Stimulated activated CD8-positive, alpha-beta memory T cell treated with anti-CD3 and anti-CD28 coated beads, Interleukin-12 subunit alpha, Interleukin-12 subunit beta, amount 100 ng/mL, for 1 hour (primary cell): ENCODE measurements around the gene UMAD1.
"Not testable (repeated sequence)": the region's sequence is repeated elsewhere in the genome, so short reads cannot be mapped to it uniquely, and the experiment has no call there.

Source experiments
- DNase-seq: peaks from one replicate; pipeline ENCODE4 v3.0.0-alpha.2; 2020; ENCODE audit warnings: low read depth

UMAD1 gene

DNA sequence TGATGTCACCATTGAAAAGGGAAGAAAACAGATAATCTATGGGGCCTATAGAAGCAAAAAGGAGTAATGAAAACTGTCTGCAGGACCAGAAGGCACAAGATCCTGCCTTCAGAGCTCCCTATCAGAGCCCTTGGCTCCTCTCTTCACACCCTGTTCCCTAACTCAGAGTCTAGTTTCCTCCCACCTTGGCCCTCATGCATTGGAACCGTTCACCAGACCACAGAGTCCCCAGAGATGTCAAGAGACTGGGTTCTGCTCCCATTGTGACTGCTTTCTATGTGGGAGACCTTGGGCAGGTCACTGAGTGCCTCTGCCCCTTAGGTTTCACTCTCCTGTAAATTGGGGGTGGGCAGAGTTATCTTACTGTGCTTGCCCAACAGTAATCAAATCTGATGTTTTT lies 158.0 kb downstream of the UMAD1 start:
- no peak for DNase-seq

DNA sequence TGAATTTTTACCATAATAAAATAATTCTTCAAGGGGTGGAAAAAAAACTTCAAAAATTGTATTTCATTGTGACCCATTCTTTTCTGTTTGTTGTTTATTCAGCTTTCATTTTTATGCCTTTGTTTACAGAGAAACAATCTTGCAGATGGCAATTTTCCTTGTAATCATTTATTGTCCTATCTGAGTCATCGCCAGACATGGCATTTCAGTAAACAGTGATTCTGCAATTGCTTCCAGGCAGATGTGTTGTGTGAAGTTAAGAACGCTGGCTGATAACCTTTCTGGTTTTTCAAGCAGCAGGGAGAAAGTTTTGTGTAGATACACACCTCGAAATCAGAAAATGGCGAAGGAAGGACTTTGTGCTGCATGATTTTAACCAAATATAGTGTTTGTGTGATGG lies 158.6 kb downstream of the UMAD1 start:
- no peak for DNase-seq

DNA sequence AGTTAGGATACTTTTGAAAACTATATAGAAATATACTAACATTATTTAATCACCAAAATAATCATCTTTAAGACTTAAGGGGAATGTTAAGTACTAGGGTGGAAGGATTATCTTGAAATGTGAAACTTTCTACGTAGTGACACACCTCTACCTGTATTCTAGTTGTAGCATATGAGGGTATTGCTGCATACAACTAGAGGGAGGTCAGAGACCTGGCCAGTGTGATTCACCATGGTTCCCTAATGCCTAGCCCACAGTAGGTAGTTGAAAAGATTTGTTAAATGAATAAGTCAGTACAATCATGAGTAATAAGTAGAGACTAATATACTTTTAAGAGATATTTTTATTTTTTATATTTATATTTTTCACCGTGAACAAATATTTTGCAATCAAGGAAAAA lies 162.0 kb downstream of the UMAD1 start:
- no peak for DNase-seq

DNA sequence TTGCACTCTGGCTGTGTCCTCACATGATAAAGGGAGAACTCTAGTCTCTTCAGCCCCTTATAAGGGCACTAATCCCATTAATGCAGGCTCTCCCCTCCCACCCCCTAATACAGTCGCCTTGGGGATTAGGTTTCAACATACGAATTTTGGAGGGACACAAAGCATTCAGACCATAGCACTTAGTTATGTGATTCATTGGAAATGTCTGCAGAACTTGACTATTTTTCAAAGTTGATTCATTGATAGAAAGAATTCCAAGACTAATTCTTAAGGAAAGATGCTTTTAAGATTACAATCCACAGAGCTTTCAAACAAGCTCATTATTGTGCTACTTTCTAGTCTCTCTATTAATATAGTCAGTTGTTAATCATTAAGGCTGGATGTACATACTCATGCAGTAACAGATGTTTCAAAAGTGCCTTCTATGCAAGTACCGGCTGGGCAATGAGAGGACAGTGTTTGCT lies 163.2 kb downstream of the UMAD1 start:
- no peak for DNase-seq

DNA sequence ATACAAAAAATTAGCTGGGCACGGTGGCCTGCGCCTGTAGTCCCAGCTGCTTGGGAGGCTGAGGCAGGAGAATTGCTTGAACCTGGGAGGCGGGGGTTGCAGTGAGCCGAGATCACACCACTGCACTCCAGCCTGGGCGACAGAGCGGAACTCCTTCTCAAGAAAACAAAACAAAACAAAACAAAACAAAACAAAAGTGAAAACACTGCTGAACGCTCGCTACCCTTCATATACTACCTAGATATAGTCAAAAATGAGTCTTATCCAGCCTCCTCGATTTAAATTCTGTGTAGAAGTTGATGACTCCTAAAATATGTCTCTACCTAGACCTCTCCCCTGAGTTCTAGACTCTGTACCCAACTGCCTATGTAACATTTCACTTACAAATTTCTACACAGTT lies 164.3 kb downstream of the UMAD1 start:
- not testable (repeated sequence) for DNase-seq

DNA sequence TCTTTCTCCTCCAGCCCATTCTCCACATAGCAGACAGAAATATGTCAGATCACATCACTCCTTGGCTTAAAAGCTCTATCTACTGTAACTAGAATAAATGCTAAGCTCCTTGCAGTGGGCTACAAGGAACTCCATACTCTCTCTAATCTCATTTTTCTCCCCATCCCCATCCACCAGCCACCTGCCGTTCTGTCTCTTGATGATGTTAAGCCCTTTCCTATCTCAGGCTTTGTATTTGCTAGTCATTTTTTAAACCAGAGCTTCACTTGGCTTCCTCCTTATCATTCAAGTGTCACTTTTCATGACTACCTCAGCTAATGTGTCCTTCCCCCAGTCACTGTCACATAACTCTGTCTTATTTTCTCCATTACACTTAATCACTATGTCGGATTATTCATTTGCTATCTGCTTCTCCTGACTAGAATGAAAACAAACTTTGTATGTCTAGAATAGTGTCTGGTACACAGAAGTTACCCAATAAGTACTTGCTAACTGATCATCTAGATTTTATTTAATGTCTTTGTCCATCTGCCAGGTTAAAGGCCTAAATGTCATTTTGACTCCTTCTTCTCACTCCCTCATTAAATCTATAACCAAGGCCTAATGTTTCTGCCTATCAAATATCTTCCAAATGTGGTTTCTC lies 165.1 kb downstream of the UMAD1 start:
- no peak for DNase-seq

GRCh38 chr7:7808156-7808555 lies 167.6 kb downstream of the UMAD1 start:
- no peak for DNase-seq

GRCh38 chr7:7808626-7809025 lies 168.1 kb downstream of the UMAD1 start:
- no peak for DNase-seq

DNA sequence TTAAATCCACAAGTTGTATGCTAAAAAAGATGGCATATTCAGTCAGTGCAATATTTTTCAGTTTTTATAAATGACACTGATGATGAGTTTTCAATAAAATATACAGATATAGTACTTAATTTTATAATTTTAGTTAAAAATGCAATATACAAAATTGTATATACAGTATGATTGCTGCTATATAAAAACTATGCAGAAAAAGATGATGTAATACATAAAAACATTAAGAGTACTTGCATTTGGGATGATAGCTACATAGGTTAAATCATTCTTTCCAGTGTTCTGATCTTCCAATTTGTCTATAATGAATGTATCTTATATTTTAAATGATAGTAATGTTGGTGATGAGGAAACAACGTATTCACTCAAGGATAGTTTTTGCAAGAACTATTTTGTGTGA lies 169.8 kb downstream of the UMAD1 start:
- no peak for DNase-seq

GRCh38 chr7:7810826-7811225 lies 170.3 kb downstream of the UMAD1 start:
- DNase-seq, result no peak

DNA sequence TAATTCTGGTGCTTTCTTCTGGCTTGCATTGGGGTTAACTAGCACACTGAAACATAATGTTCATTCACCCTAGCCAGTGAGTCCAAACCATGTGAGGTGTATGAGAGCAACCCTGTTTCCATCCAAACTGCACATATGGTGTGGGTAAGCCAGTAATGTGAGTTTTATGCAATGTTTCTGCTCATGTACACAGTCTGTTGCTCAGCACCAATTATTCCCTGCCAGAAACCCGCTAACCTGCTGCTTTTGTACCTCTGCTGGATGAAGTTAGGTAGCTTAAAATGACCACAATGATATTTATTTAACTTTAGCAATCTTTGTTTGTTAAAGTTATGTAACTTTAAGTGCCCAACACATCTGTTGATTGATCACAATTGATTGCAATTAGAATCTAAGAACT lies 171.6 kb downstream of the UMAD1 start:
- no peak for DNase-seq

DNA sequence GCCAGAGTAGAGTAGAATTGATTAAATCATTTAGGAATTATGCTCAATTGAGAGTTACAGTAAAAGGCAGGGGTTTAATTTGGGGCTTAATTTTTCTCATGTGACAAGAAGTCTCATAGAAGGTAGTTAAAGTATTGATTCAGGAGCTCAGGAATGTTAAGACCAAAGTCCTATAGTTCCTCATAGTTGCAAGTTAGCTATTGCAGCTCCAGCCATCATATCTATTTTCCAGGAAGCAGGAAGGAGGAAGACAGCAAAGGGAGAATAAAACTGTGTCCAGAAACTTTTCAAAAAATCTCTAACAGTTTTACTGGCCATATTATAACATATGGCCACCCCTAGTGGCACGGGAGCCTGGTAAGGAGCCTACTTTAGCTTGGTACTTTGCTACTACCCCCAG lies 174.8 kb downstream of the UMAD1 start:
- DNase-seq, result no peak

GRCh38 chr7:7816084-7816483 lies 175.5 kb downstream of the UMAD1 start:
- no peak for DNase-seq

GRCh38 chr7:7816816-7817536 lies 176.4 kb downstream of the UMAD1 start:
- DNase-seq, result no peak

DNA sequence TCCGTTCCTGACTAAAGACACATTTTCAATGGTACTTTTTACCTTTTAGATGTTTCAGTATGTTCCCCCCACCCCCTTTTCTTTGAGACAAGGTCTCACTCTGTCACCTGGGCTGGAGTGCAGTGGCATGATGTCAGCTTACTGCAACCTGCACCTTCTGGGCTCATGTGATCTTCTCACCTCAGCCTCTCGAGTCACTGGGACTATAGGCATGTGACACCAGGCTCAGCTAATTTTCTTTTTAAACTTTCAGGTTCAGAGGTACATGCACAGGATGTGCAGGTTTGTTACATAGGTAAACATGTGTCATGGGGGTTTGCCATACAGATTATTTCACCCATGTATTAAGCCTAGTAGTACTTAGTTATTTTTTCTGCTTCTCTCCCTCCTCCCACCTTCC lies 177.2 kb downstream of the UMAD1 start:
- DNase-seq, result no peak

- DNase-seq, result not testable (repeated sequence)
These were observed 177.6 kb downstream of the UMAD1 start for GRCh38 chr7:7818179-7818578.

- DNase-seq, result no peak
These were observed 179.1 kb downstream of the UMAD1 start for GRCh38 chr7:7819442-7820247.

- no peak for DNase-seq
These were observed 179.9 kb downstream of the UMAD1 start for GRCh38 chr7:7820409-7820808.

GRCh38 chr7:7820939-7821338 lies 180.4 kb downstream of the UMAD1 start:
- DNase-seq, result no peak

DNA sequence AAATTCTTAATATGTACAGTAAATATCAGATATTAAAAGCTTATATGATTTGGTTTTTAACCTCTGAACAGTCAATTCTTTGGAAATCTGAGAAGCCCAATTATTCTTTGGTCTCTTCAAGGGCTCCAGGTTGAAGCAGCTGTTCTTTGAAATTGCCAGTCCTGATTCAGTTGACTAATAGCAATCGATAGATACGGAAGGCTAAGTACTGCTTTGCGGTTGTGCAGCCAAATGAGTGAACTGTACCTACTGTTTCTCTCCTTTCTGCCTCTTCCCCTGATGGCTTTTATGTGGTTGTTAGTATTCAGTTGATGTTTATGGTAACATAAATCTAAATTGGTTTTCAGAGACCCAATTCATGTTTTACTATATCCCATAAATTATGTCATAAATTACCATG lies 181.0 kb downstream of the UMAD1 start:
- no peak for DNase-seq

DNA sequence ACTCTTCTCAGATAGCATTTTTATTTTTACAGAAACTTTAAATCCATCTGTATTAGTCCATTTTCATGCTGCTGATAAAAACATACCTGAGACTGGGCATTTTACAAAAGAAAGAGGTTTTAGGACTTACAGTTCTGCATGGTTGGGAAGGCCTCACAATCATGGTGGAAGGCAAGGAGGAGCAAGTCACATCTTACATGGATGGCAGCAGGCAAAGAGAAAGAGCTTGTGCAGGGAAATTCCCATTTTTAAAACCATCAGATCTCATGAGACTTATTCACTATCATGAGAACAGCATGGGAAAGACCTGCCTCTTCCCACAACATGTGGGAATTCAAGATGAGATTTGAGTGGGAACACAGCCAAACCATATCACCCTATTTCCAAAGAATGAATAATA lies 184.7 kb downstream of the UMAD1 start:
- not testable (repeated sequence) for DNase-seq

DNA sequence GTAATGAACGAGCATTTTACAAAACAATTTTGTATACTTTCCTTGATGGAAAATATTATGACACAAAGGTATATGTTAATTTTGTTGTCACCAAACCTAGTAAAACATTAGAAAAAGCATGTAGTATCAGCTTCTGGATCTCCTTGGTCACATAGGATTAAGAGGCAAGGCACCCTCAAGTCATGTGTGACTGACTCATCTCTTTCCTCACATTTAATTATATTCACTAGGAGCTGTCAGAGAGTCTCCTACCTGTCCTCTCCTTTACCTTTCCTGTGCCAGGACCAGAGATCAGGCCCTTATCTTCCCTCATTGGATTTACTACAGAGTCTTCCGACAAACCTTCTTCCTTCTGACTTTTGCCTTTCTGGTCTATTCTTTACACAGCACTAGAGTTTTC lies 189.1 kb downstream of the UMAD1 start:
- DNase-seq, result no peak
